ENCODE measurements around the gene TMSB4X.
"Not testable (repeated sequence)": the region's sequence is repeated elsewhere in the genome, so short reads cannot be mapped to it uniquely, and the experiment has no call there.

The TMSB4X gene

DNA sequence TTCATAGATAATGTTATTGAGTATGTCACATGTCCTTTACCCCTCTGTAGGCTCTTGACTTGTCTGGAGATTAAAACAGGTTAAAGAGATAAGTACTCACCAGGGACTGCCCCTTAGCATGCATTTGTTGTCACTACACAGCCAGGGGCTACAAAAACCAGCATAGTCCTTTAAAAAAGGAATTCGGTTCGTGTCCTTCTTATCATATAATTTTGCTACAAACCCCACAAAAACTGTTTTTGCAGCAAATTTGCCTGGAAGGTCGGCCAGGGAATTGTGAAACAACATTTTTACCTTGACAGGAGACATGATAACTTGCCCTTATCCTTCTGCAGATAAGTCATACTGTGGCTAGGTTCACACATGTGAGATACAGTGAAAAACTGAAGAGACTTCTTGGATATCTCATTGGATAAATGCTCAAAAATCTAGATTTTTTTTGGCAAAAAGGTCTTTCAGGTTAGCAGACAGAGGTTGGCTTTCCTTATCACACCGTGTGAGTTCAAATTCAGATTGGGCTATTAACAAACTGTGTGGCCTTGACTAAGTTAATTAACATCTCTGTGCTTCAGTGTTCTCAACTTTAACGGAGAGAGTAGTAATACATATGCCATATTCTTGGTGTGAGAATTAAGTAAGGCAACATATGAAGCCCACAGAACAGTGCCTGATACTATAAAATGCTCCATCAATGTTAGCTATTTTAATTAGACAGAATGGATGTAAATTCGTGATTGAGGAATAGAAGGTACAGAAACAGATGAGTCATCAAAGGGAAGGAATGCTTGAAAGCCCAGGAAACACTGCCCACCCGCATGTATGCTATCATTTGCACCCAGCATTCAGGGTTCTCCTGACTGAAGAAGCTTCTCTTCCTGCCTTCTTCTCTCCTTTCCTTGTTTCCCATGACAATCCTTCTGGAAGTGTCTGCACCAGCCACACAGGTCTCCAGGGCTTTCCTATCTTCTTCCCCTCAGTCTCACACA, 39.5 kb downstream of the TMSB4X start:
- DNase-seq (ENCODE audit: low read depth), result no peak
- TF ChIP-seq MYC (IDR thresholded peaks at IDR 0.05; ENCODE audit: low read depth, low read length), result no peak
- TF ChIP-seq, protein P1, sequence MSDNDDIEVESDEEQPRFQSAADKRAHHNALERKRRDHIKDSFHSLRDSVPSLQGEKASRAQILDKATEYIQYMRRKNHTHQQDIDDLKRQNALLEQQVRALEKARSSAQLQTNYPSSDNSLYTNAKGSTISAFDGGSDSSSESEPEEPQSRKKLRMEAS (IDR thresholded peaks at IDR 0.05; ENCODE audit: low read depth, low read length), result no peak
- TF ChIP-seq, protein P2, sequence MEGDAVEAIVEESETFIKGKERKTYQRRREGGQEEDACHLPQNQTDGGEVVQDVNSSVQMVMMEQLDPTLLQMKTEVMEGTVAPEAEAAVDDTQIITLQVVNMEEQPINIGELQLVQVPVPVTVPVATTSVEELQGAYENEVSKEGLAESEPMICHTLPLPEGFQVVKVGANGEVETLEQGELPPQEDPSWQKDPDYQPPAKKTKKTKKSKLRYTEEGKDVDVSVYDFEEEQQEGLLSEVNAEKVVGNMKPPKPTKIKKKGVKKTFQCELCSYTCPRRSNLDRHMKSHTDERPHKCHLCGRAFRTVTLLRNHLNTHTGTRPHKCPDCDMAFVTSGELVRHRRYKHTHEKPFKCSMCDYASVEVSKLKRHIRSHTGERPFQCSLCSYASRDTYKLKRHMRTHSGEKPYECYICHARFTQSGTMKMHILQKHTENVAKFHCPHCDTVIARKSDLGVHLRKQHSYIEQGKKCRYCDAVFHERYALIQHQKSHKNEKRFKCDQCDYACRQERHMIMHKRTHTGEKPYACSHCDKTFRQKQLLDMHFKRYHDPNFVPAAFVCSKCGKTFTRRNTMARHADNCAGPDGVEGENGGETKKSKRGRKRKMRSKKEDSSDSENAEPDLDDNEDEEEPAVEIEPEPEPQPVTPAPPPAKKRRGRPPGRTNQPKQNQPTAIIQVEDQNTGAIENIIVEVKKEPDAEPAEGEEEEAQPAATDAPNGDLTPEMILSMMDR (IDR thresholded peaks at IDR 0.05; ENCODE audit: low read depth, low read length), result no peak
- no peak for TF ChIP-seq POLR2A (IDR thresholded peaks at IDR 0.05; ENCODE audit: extremely low read depth, insufficient read length)
- peak overlapping the region; percentile 5 for H3K4me3 ChIP-seq (ENCODE audit: low read depth, low read length)

DNA sequence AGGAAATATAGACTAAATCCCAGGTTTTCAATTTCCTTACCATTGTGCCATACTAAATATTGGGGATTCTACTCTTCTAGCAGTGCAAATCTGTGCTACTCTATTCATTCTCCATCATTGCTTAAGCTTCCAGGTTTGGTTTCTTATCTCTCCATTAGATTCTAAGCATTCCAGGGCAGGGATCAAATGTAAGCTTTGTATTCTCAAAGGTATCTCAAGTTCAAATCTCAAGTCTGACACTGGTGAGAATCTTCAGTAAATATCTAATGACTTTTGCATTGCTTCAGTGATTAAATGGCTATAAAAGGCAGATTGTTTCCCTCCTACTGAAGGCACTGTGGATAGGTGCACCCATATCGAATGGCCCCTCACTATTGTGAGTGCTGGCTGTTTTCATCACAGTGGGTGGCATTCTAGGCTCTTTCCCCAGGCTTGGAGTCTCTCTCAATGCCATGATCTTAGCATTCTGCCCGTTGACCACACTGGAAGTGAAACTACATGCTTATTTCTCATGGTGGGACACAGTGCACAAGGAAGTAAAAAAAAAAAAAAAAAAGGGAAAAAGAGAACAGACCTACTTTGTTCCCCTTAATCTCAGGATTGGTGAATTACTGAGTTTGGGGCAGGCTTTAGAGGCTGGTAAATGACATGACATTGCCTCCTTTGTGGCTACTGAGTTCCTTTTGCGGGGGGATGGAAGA, 40.8 kb downstream of the TMSB4X start:
- DNase-seq (ENCODE audit: low read depth), result peak; percentile 52
- TF ChIP-seq POLR2A (IDR thresholded peaks at IDR 0.05; ENCODE audit: extremely low read depth, insufficient read length) (no peak), MYC (IDR thresholded peaks at IDR 0.05; ENCODE audit: low read depth, low read length) (no peak)
- TF ChIP-seq, protein P1 (IDR thresholded peaks at IDR 0.05; ENCODE audit: low read depth, low read length), result no peak
- TF ChIP-seq, protein P2 (IDR thresholded peaks at IDR 0.05; ENCODE audit: low read depth, low read length), result no peak
- no peak overlapping the region for H3K4me3 ChIP-seq (ENCODE audit: low read depth, low read length)

DNA sequence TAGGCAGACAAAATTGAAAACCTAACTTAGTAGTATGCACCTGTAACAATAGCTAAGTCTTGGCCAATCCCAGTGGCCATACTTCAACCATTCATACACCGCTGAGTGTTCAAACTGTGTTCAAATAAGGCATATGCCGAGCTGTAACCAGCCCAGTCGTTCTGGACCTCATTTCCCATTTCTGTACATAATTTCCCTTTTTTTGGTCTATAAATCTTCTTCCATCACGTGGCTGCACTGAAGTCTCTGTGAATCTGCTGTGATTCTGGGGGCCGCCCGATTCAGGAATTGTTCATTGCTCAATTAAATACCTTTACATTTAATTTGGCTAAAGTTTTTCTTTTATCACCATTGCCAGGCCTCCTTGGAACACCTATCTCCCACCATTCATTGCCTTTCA, 41.8 kb downstream of the TMSB4X start:
- H3K4me3 ChIP-seq (ENCODE audit: low read depth, low read length); DNase-seq (ENCODE audit: low read depth): not testable (repeated sequence)

DNA sequence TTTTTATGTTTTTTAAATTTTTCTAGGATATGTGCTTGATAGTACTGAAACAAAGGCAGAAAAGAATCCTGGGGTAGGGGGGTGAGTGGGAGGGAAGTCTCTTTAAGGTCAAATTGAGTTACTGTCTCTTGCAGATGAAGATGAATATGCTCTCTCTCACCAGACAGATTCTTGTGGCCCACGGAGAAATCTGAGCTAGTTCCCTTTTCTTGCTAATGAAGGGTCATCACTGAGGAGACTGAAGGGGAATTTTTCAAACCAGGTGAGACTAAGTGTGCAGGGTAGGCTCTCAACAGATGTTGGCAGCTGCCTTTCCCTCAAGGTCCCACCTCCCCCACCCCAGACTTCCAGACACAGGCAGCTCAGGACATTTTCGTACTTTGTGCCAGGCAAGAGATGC, 48.0 kb downstream of the TMSB4X start:
- no peak overlapping the region for H3K4me3 ChIP-seq (ENCODE audit: low read depth, low read length)
- TF ChIP-seq MYC (IDR thresholded peaks at IDR 0.05; ENCODE audit: low read depth, low read length) (no peak), POLR2A (IDR thresholded peaks at IDR 0.05; ENCODE audit: extremely low read depth, insufficient read length) (no peak)
- TF ChIP-seq, protein P1 (IDR thresholded peaks at IDR 0.05; ENCODE audit: low read depth, low read length), result no peak
- TF ChIP-seq, protein P2 (IDR thresholded peaks at IDR 0.05; ENCODE audit: low read depth, low read length), result no peak
- DNase-seq (ENCODE audit: low read depth), result no peak

DNA sequence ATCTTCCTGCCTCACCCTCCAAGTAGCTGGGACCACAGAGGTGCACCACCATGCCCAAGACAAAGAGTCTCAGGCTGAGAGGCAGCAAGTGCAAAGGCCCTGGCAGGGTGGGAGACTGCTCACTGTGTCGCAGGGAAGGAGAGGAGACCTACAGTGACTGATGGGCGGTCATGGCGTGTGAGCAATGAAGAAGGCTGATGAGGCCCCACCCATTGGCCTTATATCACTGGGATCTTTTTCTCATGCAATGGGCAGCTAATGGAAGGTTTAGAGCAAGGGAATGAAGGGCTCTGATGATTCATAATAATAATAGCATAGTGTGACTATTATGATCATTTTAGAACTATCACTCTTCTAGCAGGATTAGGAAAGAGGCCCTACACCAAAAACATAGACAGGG, 48.7 kb downstream of the TMSB4X start:
- no peak for DNase-seq (ENCODE audit: low read depth)
- H3K4me3 ChIP-seq (ENCODE audit: low read depth, low read length), result no peak overlapping the region
- TF ChIP-seq, protein P1 (IDR thresholded peaks at IDR 0.05; ENCODE audit: low read depth, low read length), result no peak
- TF ChIP-seq MYC (IDR thresholded peaks at IDR 0.05; ENCODE audit: low read depth, low read length) (no peak), POLR2A (IDR thresholded peaks at IDR 0.05; ENCODE audit: extremely low read depth, insufficient read length) (no peak)
- TF ChIP-seq, protein P2 (IDR thresholded peaks at IDR 0.05; ENCODE audit: low read depth, low read length), result no peak

DNA sequence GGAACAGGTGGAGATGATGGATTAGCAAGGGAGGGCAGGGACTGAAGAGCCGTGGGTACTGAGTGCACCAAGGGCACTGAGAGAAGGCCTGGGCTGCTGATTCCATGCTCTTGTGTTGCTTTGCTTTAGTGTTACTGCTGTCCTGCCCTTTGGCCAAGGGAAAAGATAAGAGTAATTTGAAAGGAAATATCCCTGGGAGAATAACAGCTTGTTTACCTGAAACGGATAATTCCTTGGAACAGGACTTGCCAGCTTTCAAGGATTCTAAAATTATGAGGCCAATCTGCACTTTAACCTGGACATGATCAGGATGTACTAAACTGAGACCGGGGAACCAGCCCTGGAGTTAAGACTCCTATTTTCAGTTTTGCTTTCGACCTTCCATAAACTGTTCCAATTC, 49.1 kb downstream of the TMSB4X start:
- no peak overlapping the region for H3K4me3 ChIP-seq (ENCODE audit: low read depth, low read length)
- no peak for TF ChIP-seq MYC (IDR thresholded peaks at IDR 0.05; ENCODE audit: low read depth, low read length)
- TF ChIP-seq POLR2A (IDR thresholded peaks at IDR 0.05; ENCODE audit: extremely low read depth, insufficient read length), result no peak
- TF ChIP-seq, protein P2 (IDR thresholded peaks at IDR 0.05; ENCODE audit: low read depth, low read length), result no peak
- no peak for DNase-seq (ENCODE audit: low read depth)
